Heart right ventricle (tissue), 16 donors: ENCODE measurements around the gene CD22. TPM values are rescaled to one million over a fixed set of nuclear protein-coding genes. Genes with fewer than 3 reads are reported as not detected.
"Not testable (repeated sequence)": the region's sequence is repeated elsewhere in the genome, so short reads cannot be mapped to it uniquely, and the experiment has no call there.

Source experiments
- ATAC-seq, 8 donors: fragments of 200-7000 bp; cut with Tn5 transposase; one replicate each; pipeline ENCODE4 v1.9.1; 2020; ENCODE audit warnings: mild to moderate bottlenecking in 8 of 8, moderate library complexity in 8 of 8, moderate number of reproducible peaks in 1 of 8
- DNase-seq, 2 donors: peaks; one replicate each; pipeline ENCODE4 v3.0.0-alpha.2; 2020
- H3K27ac ChIP-seq, 10 donors: fragments of 200-600 bp; sonication (generic) in 2 of 10; one replicate each; pipeline versions ENCODE4 v1.5.0 to v1.8.0; 2020 to 2022; ENCODE audit warnings: mild to moderate bottlenecking in 3 of 10
- H3K27me3 ChIP-seq, 7 donors: fragments of 200-600 bp; one replicate each; pipeline ENCODE4 v1.8.0; 2021 to 2022; ENCODE audit warnings: mild to moderate bottlenecking in 2 of 7
- H3K36me3 ChIP-seq, 9 donors: fragments of 200-600 bp; sonication (generic) in 1 of 9; one replicate each; pipeline versions ENCODE4 v1.5.0 to v1.8.0; 2020 to 2022; ENCODE audit warnings: mild to moderate bottlenecking in 2 of 9
- H3K4me1 ChIP-seq, 9 donors: fragments of 200-600 bp; sonication (generic) in 1 of 9; one replicate each; pipeline versions ENCODE4 v1.5.0 to v1.8.0; 2020 to 2022; ENCODE audit warnings: mild to moderate bottlenecking in 4 of 9
- H3K4me3 ChIP-seq, 10 donors: fragments of 200-600 bp; sonication (generic) in 2 of 10; one replicate each; pipeline versions ENCODE4 v1.5.0 to v1.8.0; 2020 to 2022; ENCODE audit warnings: mild to moderate bottlenecking in 7 of 10, moderate library complexity in 2 of 10
- H3K9me3 ChIP-seq, 11 donors: fragments of 200-600 bp in 10 of 11; sonication (generic) in 2 of 11; one replicate each; pipeline versions ENCODE4 v1.5.0 to v1.8.0; 2013 to 2022; ENCODE audit warnings: mild to moderate bottlenecking in 2 of 11, control low read depth in 1 of 11, moderate library complexity in 1 of 11
- WGBS, 2 donors: extraction: QIAGEN DNeasy Blood & Tissue Kit; methylation state at CpG; one replicate each; pipeline ENCODE4 v1.1.7; 2013; ENCODE audit warnings: inconsistent platforms in 1 of 2; 5-methylcytosine and 5-hydroxymethylcytosine counted together
- intact Hi-C, 10 donors: fragments of 100-400 bp; cut with DNase I; formaldehyde crosslinking; loops; one replicate each; pipeline versions ENCODE4 v1.11.1 to v1.14.2; 2022
- polyA plus RNA-seq, 2 donors: library from polyadenylated mRNA; stranded (reverse); fragments of 200-250 nt; gene quantifications; one replicate each; pipeline ENCODE4 v1.2.3, GENCODE V29; 2013
- total RNA-seq, 10 donors: library from RNA; stranded (reverse); fragmentation: NEBNext Ultra II Directional in 3 of 10; extraction: Animal tissue kit (Norgen Biotek cat#: 25700) in 3 of 10; gene quantifications; one replicate each; pipeline versions ENCODE4 v1.2.1 to v1.2.4, GENCODE V29; 2021 to 2023
- TF ChIP-seq, protein P1 (sequence below), 9 donors: fragments of 200-600 bp; sonication (generic) in 2 of 9; IDR thresholded peaks; one replicate each; pipeline versions ENCODE4 v1.5.0 to v1.8.0; 2021 to 2022; ENCODE audit warnings: antibody characterized with exemption in 9 of 9, mild to moderate bottlenecking in 5 of 9, moderate library complexity in 1 of 9
- donor health status: Arrhythmogenic right ventricular cardiomyopathy.
- donor health status: ischemic (EF 13 %, LVEDD 7.1; RV severe dilation, severe dysfunction).
- donor health status: healthy with polysubstance abuse.
- donor health status: DM: no; HTN: yes; CAD: no.
- donor health status: DM: no; HTN: no; CAD: no.
- donor health status: ischemic (EF 25% LVEDD 6.9; RV normal size, moderate dysfunction).
- donor health status: ischemic (EF 25% LVEDD 5.7; RV mildly dilated, moderate dysfunction).
- donor health status: healthy.
- donor health status: DM: yes; HTN: yes; CAD: no.
- donor health status: Ischemic cardiomyopathy.
- donor health status: ischemic (EF 35%, LVEDD 5.7; RV mildly dilated, moderate dysfunction).
- donor health status: nonischemic (EF 11% LVEDD 7.7; RV severe dilation, severe dysfunction).
- donor health status: DM: yes; HTN: yes; CAD: no.
- donor health status: PGD.
- donor health status: ischemic (EF 29% LVEDD 5.4; RV normal size, mild dysfunction).
- donor health status: nonischemic (EF 23%, LVEDD 6.1; RV moderate dilation, normal function).

CD22 gene
- total and polyA plus RNA-seq, 12 donors = 0.07 to 1.6 (median 0.38) TPM; not detected in 2

DNA sequence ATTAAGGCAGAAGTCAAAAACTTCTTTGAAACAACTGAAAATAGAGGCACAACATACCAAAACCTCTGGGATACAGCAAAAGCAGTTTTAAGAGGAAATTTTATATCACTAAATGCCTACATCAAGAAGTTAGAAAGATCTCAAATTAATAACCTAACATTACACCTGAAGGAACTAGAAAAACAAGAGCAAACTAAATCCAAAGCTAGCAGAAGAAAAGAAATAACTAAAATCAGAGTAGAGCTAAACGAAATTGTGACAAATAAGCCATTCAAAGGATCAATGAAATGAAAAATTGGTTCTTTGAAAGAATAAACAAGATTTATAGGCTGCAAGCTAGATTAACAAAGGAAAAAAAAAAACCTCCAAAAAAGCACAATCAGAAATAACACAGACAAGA lies 39.4 kb downstream of the CD22 start:
- Histone ChIP-seq H3K27ac (no peak overlapping the region), H3K9me3 (peaks cover 0 to 13% (median 0%) of the 10 kb centered on the region in 11 donors), H3K4me1 (no peaks in the 10 kb centered on the region), H3K27me3 (peaks cover 0 to 19% (median 0%) of the 10 kb centered on the region in 7 donors), H3K4me3 (no peak overlapping the region), H3K36me3 (no peaks in the 10 kb centered on the region)
- no peak for ATAC-seq
- 77 to 79% methylated on average over 1 of the region's 1 CpG for WGBS, 2 donors
- TF ChIP-seq, protein P1, sequence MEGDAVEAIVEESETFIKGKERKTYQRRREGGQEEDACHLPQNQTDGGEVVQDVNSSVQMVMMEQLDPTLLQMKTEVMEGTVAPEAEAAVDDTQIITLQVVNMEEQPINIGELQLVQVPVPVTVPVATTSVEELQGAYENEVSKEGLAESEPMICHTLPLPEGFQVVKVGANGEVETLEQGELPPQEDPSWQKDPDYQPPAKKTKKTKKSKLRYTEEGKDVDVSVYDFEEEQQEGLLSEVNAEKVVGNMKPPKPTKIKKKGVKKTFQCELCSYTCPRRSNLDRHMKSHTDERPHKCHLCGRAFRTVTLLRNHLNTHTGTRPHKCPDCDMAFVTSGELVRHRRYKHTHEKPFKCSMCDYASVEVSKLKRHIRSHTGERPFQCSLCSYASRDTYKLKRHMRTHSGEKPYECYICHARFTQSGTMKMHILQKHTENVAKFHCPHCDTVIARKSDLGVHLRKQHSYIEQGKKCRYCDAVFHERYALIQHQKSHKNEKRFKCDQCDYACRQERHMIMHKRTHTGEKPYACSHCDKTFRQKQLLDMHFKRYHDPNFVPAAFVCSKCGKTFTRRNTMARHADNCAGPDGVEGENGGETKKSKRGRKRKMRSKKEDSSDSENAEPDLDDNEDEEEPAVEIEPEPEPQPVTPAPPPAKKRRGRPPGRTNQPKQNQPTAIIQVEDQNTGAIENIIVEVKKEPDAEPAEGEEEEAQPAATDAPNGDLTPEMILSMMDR (IDR thresholded peaks at IDR 0.05) = no peak
- intact Hi-C loops = no loop called here
- no peak for DNase-seq

DNA sequence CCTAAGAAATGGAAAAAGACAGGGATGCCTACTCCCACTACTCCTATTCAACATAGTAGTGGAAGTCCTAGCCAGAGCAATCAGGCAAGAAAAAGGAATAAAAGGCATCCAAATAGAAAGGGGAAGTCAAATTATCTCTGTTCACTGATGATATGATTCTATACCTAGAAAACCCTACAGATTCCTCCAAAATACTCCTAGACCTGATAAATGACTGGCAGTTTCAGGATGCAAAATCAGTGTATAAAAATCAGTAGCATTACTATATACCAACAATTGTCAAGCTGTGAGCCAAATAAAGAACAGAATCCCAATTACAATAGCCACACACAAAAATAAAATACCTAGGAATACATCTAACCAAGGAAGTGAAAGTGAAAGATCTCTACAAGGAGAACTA lies 40.5 kb downstream of the CD22 start:
- no peaks in the 10 kb centered on the region for H3K4me1 ChIP-seq
- DNase-seq (no peak), ATAC-seq (no peak)
- TF ChIP-seq, protein P1 (IDR thresholded peaks at IDR 0.05) = no peak
- no peak overlapping the region for H3K27ac ChIP-seq
- H3K9me3 ChIP-seq = peaks cover 0 to 13% (median 0%) of the 10 kb centered on the region in 11 donors
- intact Hi-C loops = no loop called here
- H3K36me3 ChIP-seq = no peaks in the 10 kb centered on the region
- H3K27me3 ChIP-seq = peaks cover 0 to 19% (median 0%) of the 10 kb centered on the region in 7 donors
- H3K4me3 ChIP-seq = no peak overlapping the region

- no peak for ATAC-seq
- Histone ChIP-seq H3K9me3 (peaks cover 0 to 13% (median 0%) of the 10 kb centered on the region in 11 donors), H3K4me3 (no peak within 1 kb of the TSS), H3K27me3 (peaks cover 0 to 19% (median 0%) of the 10 kb centered on the region in 7 donors), H3K4me1 (peaks cover 0 to 4% (median 0%) of the 10 kb centered on the region in 9 donors), H3K27ac (no peak within 1 kb of the TSS), H3K36me3 (no peaks in the 10 kb centered on the region)
- DNase-seq = no peak
- intact Hi-C loops = no loop called here
- TF ChIP-seq, protein P1 (IDR thresholded peaks at IDR 0.05) = no peak
- WGBS, 2 donors = 84 to 88% methylated on average over 7 to 8 of the region's 8 CpGs
Observed at GRCh38 chr19:35370722-35371121, 41.7 kb downstream of the CD22 start, which contains the start of gene GPR42. Gene GPR42, plus strand, starts transcription at chr19:35371068. Its CDS starts 292 bp downstream, at chr19:35371360.

DNA sequence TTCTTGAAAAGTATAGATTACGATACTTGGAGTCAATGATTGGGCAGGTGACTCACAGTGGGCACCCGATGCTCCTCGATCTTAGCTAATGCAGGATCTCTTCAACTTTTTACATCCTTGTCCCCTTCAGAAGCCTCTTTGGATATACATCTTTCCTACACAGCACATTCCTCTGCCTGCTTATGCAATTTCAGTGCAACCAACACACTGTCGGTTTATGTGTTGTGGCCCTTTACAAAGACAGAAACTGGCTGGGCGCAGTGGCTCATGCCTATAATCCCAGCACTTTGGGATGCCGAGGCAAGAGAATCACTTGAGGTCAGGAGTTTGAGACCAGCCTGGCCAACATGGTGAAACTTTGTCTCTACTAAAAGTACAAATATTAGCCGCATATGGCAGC lies 44.5 kb downstream of the CD22 start:
- WGBS, 2 donors = 88 to 93% methylated on average over 7 of the region's 7 CpGs
- intact Hi-C loops = no loop called here

GRCh38 chr19:35374031-35374430 lies 45.0 kb downstream of the CD22 start:
- H3K4me1 ChIP-seq, ATAC-seq, H3K36me3 ChIP-seq, intact Hi-C loops, H3K4me3 ChIP-seq, H3K27ac ChIP-seq, H3K27me3 ChIP-seq, DNase-seq: not testable (repeated sequence)
- peaks cover 0 to 10% (median 0%) of the 10 kb centered on the region in 11 donors for H3K9me3 ChIP-seq

More for the DNA sequence above, 44.5 kb downstream of the CD22 start:
- H3K27ac ChIP-seq = no peak overlapping the region
- peaks cover 0 to 5% (median 0%) of the 10 kb centered on the region in 7 donors for H3K27me3 ChIP-seq
- peaks cover 0 to 13% (median 0%) of the 10 kb centered on the region in 11 donors for H3K9me3 ChIP-seq
- DNase-seq (no peak), ATAC-seq (no peak)
- TF ChIP-seq, protein P1 (IDR thresholded peaks at IDR 0.05) = no peak
- H3K4me3 ChIP-seq = no peak overlapping the region
- no peaks in the 10 kb centered on the region for H3K36me3 ChIP-seq
- peaks cover 0 to 6% (median 0%) of the 10 kb centered on the region in 9 donors for H3K4me1 ChIP-seq
